DMS 273 (cell line): Measurements from ENCODE around the gene DMD.
A peak's percentile ranks its signal among the peaks of the same experiment; 100 is the strongest.
"Not testable (repeated sequence)": the region's sequence is repeated elsewhere in the genome, so short reads cannot be mapped to it uniquely, and the experiment has no call there.

ENCODE experiments used
- DNase-seq: peaks from one replicate; lab custom pipeline; 2025; ENCODE audit not compliant: unreplicated experiment; lab: John Stamatoyannopoulos, UW

DMD gene

DNA sequence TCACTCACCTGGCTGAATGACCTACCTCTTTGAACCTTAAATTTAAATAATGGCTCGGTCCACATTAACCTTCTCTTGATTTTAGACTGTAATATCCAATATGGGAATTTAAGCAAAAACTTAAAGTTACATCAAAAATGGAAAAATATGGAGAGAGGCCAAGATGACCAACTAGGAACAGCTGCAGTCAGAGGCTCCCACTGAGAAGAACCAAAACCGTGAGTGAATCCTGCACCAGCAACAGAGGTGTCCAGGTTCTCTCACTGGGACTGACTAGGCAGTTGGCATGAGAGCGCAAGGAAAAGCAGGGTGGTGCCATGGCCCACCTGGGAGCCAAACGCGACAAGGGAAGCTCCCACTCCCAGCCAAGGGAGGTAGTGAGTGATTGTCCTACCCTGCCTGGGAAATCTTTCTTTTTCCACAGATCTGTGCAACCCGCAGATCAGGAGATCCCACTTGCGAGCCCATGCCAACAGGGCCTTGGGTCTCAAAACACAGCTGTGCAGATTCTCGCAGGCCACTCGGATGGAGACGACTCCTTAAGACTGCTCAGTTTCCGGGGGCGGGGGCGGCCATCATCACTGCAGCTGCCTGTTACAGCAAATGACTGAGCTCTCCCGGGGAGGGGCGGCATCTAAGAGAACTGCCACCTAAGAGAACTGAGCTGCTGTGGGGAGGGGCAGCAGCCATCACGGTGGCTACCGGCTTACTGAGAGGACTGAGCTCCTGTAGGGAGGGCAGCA, 343.4 kb downstream of the DMD start:
- no peak for DNase-seq

- no peak for DNase-seq
Measured at GRCh38 chrX:32852203-32852602, 359.1 kb downstream of the DMD start.

DNA sequence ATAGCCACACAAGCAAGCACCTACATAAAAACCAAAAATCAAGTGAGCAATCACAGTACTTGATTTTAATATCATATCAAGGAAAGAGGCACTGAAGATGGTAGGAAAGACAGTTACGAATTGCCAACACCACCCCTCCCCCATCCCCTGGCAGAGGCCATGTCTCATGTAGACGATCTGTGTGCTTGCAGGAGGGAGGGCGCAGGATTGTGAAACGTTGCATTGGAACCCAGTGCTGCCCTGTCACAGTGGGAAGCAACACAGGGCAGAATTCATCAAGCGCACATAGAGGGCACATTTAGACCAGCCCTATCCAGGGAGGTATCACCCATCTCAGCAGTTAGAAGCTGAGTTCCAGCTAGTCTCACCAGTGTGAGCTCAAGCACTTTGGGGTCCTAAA, 359.8 kb downstream of the DMD start:
- DNase-seq = no peak

DNA sequence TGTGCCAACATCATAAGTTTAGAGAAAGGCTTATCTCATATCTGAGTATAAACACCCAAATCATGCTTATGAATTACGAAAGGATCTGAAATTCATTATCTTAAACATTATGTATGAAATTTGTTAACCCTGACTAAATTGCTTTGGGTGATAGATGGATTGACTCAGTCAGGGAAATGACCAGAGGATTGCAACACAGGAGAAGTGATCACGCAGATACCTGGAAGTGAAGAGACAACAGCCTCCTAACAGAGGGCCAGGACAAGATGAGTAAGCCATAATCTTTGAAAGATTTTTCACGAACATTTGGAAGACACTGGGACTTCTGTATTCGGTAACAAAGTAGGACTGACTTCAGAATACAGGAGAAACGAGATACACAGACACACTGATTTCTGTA, 363.4 kb downstream of the DMD start:
- no peak for DNase-seq

GRCh38 chrX:32842053-32842452, 369.3 kb downstream of the DMD start:
- DNase-seq = no peak

DNA sequence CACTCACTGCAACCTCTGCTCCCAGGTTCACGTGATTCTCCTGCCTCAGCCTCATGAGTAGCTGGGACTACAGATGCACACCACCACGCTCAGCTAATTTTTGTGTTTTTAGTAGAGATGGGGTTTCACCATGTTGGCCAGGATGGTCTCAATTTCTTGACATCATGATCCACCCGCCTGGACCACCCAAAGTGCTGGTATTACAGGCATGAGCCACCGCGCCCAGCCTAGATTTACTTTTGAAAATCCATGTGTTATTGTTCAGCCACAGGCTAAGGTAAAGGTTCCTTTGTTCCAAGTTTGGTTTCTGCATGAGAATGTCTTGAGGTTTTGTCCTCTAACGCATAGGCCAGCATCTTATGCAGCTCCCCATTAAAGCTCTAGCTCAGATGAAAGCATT, 371.6 kb downstream of the DMD start:
- DNase-seq = no peak

DNA sequence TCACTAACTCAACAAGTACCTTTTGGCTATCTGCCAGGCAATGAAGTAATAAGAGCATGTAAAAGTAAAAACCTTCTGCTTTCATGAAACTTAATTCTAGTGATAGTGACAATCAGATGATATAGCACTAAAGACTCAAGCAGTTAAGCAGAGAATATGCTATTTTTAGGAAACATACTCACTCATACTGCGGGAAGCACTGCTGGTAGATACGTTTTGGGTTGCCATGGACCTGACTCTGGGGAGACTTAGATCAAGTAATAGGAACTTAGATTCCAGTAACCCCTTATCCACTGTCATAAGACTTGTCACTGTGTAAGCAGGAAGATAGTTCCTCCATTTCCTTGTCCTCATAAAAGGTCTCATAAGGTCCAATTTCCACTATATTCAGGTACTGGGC, 386.3 kb downstream of the DMD start:
- no peak for DNase-seq

GRCh38 chrX:32804034-32804433, 407.3 kb downstream of the DMD start:
- DNase-seq = no peak

DNA sequence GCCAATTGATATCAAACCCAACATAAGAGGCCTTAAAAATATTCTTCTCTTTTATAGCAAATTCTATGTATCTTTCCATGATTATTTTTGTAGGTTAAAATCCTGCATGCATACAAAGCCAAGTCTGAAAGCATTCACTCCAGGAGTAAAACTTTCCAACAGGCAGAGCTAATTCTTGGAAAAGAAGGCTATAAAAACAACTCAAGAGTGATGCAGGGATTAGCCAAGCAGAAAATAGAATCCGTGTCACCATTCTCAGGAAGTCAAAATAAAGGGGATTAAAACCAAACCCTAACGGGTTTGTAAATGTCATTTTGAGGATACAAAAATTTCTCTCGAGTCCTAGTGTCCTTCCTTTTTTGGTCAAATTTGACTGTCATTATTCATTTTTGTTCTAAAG, 412.4 kb downstream of the DMD start:
- DNase-seq = no peak

- DNase-seq = no peak
Measured at GRCh38 chrX:32788936-32789335, 422.4 kb downstream of the DMD start.

- DNase-seq = no peak
Measured at GRCh38 chrX:32780109-32780508, 431.2 kb downstream of the DMD start.

- no peak for DNase-seq
Measured at GRCh38 chrX:32778965-32779364, 432.4 kb downstream of the DMD start.

- no peak for DNase-seq
Measured at GRCh38 chrX:32774966-32775365, 436.4 kb downstream of the DMD start.

- no peak for DNase-seq
Measured at GRCh38 chrX:32749070-32749469, 462.3 kb downstream of the DMD start.

- DNase-seq = no peak
Measured at GRCh38 chrX:32745323-32745722, 466.0 kb downstream of the DMD start.

GRCh38 chrX:32744921-32745320, 466.4 kb downstream of the DMD start:
- no peak for DNase-seq

- DNase-seq = no peak
Measured at GRCh38 chrX:32741910-32742309, 469.4 kb downstream of the DMD start.

DNA sequence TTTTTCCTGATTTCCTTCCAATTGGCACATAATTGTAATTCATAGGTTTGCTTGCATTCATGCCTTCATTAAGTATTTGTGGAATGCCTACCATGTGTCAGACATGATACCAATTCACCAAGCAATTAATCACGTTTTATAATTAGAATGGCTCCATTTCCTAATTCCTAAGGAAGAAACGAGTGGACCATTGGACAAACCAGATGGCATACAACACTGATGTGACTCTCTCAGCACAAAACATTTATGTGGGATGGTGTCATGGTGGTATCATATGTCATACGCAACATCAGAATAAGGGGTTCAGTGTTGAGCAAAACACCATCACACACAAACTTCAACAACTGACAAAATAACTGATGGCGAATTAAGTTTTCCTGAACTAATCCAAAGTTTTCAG, 502.8 kb downstream of the DMD start:
- DNase-seq = no peak

- DNase-seq = not testable (repeated sequence)
Measured at GRCh38 chrX:32705385-32705784, 506.0 kb downstream of the DMD start.

DNA sequence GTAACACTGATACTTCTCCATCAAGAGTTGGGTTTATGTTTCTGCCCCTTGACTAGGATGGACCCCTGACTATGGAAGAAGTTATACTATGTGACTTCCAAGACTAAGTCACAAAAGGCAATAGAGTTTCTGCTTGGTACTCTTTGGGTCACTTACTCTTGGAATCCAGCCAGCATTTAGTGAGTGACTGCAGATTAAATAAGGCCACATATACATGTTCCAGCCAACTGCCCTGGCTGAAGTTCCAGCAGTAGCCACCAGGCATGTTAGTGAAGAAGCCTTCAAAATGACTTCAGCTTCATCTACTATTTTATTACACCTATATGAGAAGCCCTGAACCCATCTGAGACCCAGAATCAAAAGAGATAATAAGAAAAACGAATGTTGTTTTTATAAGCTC, 524.0 kb downstream of the DMD start:
- peak; percentile 4 for DNase-seq

- DNase-seq = no peak
Measured at GRCh38 chrX:32678487-32678886, 532.9 kb downstream of the DMD start.

DNA sequence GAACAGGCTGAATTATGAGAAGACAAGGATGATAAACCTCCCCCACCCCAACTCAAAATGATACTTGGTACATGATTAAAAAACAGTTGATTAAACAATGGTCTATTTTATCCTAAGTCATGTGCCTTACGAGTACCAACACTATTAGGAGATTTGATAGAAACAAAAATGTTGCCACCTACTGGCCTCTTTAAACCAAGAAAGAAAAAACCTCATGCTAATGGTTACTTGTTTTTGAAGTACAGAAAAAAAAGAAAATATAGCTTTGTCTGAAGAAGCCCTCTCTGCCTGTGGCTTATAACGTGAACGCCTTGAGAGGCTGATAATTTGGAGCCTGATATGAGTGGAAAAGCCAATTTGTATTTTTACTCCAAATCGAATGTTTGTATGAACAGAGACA, 538.2 kb downstream of the DMD start:
- peak; percentile 32 for DNase-seq

DNA sequence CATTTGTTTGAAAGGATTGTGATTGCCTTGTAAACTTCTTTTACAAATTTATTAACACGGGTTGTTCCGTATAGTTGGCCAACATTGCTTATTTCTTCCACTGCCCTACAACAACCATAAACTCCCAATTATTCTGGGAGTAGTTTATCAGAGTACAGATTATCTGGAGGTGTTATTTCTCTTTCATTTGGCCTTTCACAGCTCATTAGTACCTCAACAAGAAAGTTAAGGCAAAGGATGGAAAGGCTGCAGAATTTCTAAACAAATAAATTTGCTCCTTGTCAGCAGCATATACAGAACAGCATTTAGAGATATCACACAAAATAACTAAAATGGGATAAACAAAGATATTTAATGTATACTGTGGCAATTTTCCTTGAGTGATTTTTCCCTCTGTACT, 548.8 kb downstream of the DMD start:
- DNase-seq = no peak
